Endodermal cell (in vitro differentiated cells): ENCODE measurements around the gene SEC24D. TPM values are rescaled to one million over a fixed set of nuclear protein-coding genes. Genes with fewer than 3 reads are reported as not detected.

Source experiments
- DNase-seq: peaks from one replicate; pipeline ENCODE4 v3.0.0-alpha.2; 2017
- H3K27ac ChIP-seq: 2 replicates; pipeline ENCODE4 v1.5.1; 2013; ENCODE audit warnings: mild to moderate bottlenecking, low read depth, low read length, moderate library complexity
- H3K27me3 ChIP-seq: 2 replicates; pipeline ENCODE4 v1.6.1; 2013; ENCODE audit warnings: mild to moderate bottlenecking, low read length, moderate library complexity; ENCODE audit not compliant: insufficient read depth, control insufficient read depth, poor library complexity, severe bottlenecking
- H3K36me3 ChIP-seq: 2 replicates; pipeline ENCODE4 v1.7.0; 2013; ENCODE audit warnings: mild to moderate bottlenecking, low read length, moderate library complexity; ENCODE audit not compliant: control insufficient read depth, insufficient read depth
- H3K4me1 ChIP-seq: one replicate; pipeline ENCODE4 v1.7.0; 2013; ENCODE audit warnings: low read length; ENCODE audit not compliant: control insufficient read depth, insufficient read depth
- H3K4me3 ChIP-seq: 2 replicates; pipeline ENCODE4 v1.5.1; 2013; ENCODE audit warnings: mild to moderate bottlenecking, low read length, moderate library complexity
- H3K9ac ChIP-seq: 2 replicates; pipeline ENCODE4 v1.6.1; 2013; ENCODE audit warnings: mild to moderate bottlenecking, low read length, moderate library complexity; ENCODE audit not compliant: poor library complexity, severe bottlenecking; ENCODE audit errors: extremely low read depth
- H3K9me3 ChIP-seq: 2 replicates; pipeline ENCODE4 v1.6.1; 2013; ENCODE audit warnings: mild to moderate bottlenecking, low read length, moderate library complexity; ENCODE audit not compliant: control insufficient read depth
- H3K27ac Mint-ChIP-seq: 2 replicates; pipeline ENCODE4 v1.8.0; 2020; ENCODE audit warnings: mixed read lengths
- H3K27me3 Mint-ChIP-seq: 2 replicates; pipeline ENCODE4 v1.8.0; 2021; ENCODE audit warnings: mild to moderate bottlenecking, mixed read lengths; ENCODE audit not compliant: insufficient read depth
- H3K36me3 Mint-ChIP-seq: 2 replicates; pipeline ENCODE4 v1.8.0; 2020; ENCODE audit warnings: low read depth, mixed read lengths
- H3K4me1 Mint-ChIP-seq: 2 replicates; pipeline ENCODE4 v1.8.0; 2020; ENCODE audit warnings: mixed read lengths
- H3K4me3 Mint-ChIP-seq: 2 replicates; pipeline ENCODE4 v1.8.0; 2020; ENCODE audit warnings: mild to moderate bottlenecking, moderate library complexity, mixed read lengths
- H3K9me3 Mint-ChIP-seq: 2 replicates; pipeline ENCODE4 v1.8.0; 2020; ENCODE audit warnings: mild to moderate bottlenecking, mixed read lengths
- CTCF ChIP-seq: fragments of 200-600 bp; sonication (generic); conservative IDR thresholded peaks from 2 replicates; pipeline ENCODE4 v1.5.0; 2021; ENCODE audit warnings: antibody characterized with exemption, mild to moderate bottlenecking
- WGBS, 2 experiments: methylation state at CpG; one replicate each; pipeline versions ENCODE4 v1.1.5 to v1.1.7; 2013; ENCODE audit warnings: missing lambda C conversion rate in 2 of 2, mixed read lengths in 1 of 2; ENCODE audit not compliant: insufficient coverage in 1 of 2, insufficient read length in 1 of 2; 5-methylcytosine and 5-hydroxymethylcytosine counted together
- total RNA-seq, 2 donors: library from RNA; stranded (reverse); fragmentation: NEBNext Ultra II Directional in 1 of 2; extraction: Animal tissue kit (Norgen Biotek cat#: 25700) in 1 of 2; gene quantifications; 2 replicates in 1 of 2; 3 replicates in 1 of 2; pipeline ENCODE4 v1.2.1, GENCODE V29; 2021

SEC24D gene
- total RNA-seq, 2 donors from 2014 or later: 40.4 to 42.8 TPM

GRCh38 chr4:118711052-118711451 is 124.9 kb downstream of the SEC24D start:
- H3K36me3 ChIP-seq: peaks cover 75% of the 10 kb centered on the region
- H3K4me3 Mint-ChIP-seq: no peak overlapping the region
- H3K4me1 ChIP-seq: no peaks in the 10 kb centered on the region
- WGBS, 2 experiments: 100% methylated on average over 1 to 2 of the region's 2 CpGs
- no peak overlapping the region for H3K9ac ChIP-seq
- peaks cover 35% of the 10 kb centered on the region for H3K36me3 Mint-ChIP-seq
- no peak for TF ChIP-seq CTCF
- no peak overlapping the region for H3K4me3 ChIP-seq
- H3K9me3 ChIP-seq: no peaks in the 10 kb centered on the region
- no peak overlapping the region for H3K27ac Mint-ChIP-seq
- DNase-seq: no peak
- no peaks in the 10 kb centered on the region for H3K27me3 ChIP-seq
- no peaks in the 10 kb centered on the region for H3K27me3 Mint-ChIP-seq
- H3K27ac ChIP-seq: no peak overlapping the region
- H3K9me3 Mint-ChIP-seq: no peaks in the 10 kb centered on the region
- no peaks in the 10 kb centered on the region for H3K4me1 Mint-ChIP-seq

- Histone ChIP-seq H3K9ac (no peak overlapping the region), H3K4me3 (no peak overlapping the region), H3K36me3 (peaks cover 86% of the 10 kb centered on the region), H3K27ac (no peak overlapping the region), H3K27me3 (no peaks in the 10 kb centered on the region), H3K4me1 (no peaks in the 10 kb centered on the region), H3K9me3 (no peaks in the 10 kb centered on the region)
- Mint-ChIP-seq H3K9me3 (no peaks in the 10 kb centered on the region), H3K4me1 (no peaks in the 10 kb centered on the region), H3K36me3 (peaks cover 56% of the 10 kb centered on the region), H3K4me3 (no peak overlapping the region), H3K27ac (no peak overlapping the region), H3K27me3 (no peaks in the 10 kb centered on the region)
- DNase-seq: no peak
- no peak for TF ChIP-seq CTCF
- 97 to 100% methylated on average over 1 of the region's 2 CpGs for WGBS, 2 experiments
Observed at GRCh38 chr4:118703118-118703517, 132.8 kb downstream of the SEC24D start.

- no peaks in the 10 kb centered on the region for H3K27me3 ChIP-seq
- H3K4me1 Mint-ChIP-seq: peaks cover 19% of the 10 kb centered on the region
- no peaks in the 10 kb centered on the region for H3K27me3 Mint-ChIP-seq
- H3K36me3 ChIP-seq: peaks cover 18% of the 10 kb centered on the region
- H3K4me3 ChIP-seq: peak within 1 kb of the TSS; percentile 98
- H3K9me3 Mint-ChIP-seq: peaks cover 2% of the 10 kb centered on the region
- peak; percentile 24 for TF ChIP-seq CTCF
- 8 to 14% methylated on average over 26 to 42 of the region's 42 CpGs for WGBS, 2 experiments
- H3K27ac ChIP-seq: peak within 1 kb of the TSS; percentile 72
- H3K4me1 ChIP-seq: no peaks in the 10 kb centered on the region
- H3K9ac ChIP-seq: peak within 1 kb of the TSS; percentile 97
- peak within 1 kb of the TSS; percentile 100 for H3K27ac Mint-ChIP-seq
- no peaks in the 10 kb centered on the region for H3K9me3 ChIP-seq
- peak; percentile 99 for DNase-seq
- H3K4me3 Mint-ChIP-seq: peak within 1 kb of the TSS; percentile 94
- peaks cover 14% of the 10 kb centered on the region for H3K36me3 Mint-ChIP-seq
Observed at GRCh38 chr4:118684873-118685811, 150.8 kb downstream of the SEC24D start, which contains the start of gene METTL14. Gene METTL14, plus strand, starts transcription at chr4:118685392. Its CDS starts 143 bp downstream, at chr4:118685535.
